Activated CD4-positive, alpha-beta T cell treated with anti-CD3 and anti-CD28 coated beads, Interleukin-2, amount 50 U/mL, for 1 hour (primary cell): Measurements from ENCODE around the gene SLC12A7.
"Not testable (repeated sequence)": the region's sequence is repeated elsewhere in the genome, so short reads cannot be mapped to it uniquely, and the experiment has no call there.

Experiments
- DNase-seq: peaks from one replicate; pipeline ENCODE4 v3.0.0-alpha.2; 2020

The SLC12A7 gene

DNA sequence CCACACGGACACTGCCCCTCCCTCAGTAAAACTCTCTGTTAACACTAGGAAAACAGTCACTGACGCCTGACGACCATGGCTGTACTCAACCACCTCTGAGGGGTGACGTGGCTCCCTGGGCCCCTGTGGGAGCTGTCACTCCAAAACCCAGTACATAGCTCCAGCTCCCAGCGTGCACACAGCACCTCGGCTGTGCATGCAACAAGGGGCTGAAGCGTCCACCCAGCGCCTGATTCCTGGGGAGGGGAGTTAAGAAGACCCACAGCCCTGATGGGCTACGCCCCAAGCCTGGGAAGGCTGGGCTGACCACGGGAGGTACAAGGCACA is 36.3 kb downstream of the SLC12A7 start:
- no peak for DNase-seq

GRCh38 chr5:1074816-1075554 is 36.9 kb downstream of the SLC12A7 start:
- no peak for DNase-seq

GRCh38 chr5:1074226-1074625 is 37.6 kb downstream of the SLC12A7 start:
- DNase-seq = no peak

GRCh38 chr5:1073239-1074102 is 38.4 kb downstream of the SLC12A7 start:
- peak; percentile 9 for DNase-seq

- DNase-seq = no peak
Measured at GRCh38 chr5:1069720-1070088, 42.2 kb downstream of the SLC12A7 start.

DNA sequence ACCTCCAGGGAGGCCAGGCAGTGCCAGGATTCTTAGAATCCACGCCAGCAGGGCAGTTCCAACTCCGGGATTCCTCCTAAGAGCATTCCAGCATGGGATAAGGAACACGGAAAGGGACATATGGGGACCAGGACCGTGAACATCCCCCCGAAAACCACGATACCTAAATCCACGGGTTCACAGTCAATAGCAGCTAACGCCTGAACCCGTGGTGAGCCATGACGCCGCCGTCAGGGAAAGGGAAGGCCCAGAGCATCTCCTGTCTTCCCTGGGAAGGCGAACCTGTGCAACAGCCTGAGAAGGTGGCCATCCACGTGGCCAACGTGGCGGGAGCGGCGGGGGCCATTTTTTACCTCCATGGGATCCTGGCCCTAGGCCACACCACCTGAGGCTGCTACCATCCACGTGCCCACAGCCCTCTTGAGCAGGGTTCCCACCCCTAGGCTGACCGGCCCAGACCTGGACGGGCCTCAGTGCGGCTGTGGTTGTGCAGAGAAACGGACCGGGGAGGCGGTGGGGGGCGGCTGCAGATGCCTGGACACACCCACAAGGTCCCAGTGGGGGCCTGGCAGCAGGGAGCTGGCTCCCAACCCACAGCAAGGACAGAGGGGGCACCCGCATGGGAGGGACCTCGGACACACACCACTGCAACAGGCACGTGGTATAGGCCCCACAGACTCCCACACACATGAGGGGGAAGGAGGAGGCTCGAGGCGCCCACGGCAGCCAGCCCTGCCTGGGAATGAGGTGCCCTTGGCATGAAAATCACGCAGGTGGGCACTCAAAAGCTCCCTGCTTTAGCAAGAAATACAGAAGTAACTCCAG is 42.8 kb downstream of the SLC12A7 start:
- no peak for DNase-seq

GRCh38 chr5:1068204-1068894 is 43.5 kb downstream of the SLC12A7 start:
- no peak for DNase-seq

GRCh38 chr5:1067141-1068121 is 44.4 kb downstream of the SLC12A7 start:
- no peak for DNase-seq

DNA sequence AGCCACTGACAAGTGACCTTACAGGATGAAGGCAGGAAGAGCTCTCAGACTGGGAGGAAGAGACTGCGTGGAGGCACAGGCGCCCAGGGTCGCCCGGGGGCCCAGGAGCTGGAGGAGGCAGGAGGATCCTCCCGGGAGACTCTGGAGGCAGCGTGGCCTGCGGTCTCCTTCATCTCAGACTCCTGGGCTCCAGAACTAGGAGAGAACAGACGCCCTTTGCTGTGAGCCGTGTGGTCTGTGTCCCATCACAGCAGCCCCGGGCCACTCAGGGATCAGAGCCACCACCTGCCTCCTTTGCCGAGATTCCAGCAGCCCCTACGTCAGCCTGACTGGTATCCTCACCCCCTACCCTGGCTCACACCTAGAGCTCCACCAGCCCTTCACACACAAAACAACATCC is 45.2 kb downstream of the SLC12A7 start:
- DNase-seq = no peak

GRCh38 chr5:1065891-1066650 is 45.8 kb downstream of the SLC12A7 start:
- DNase-seq = no peak

DNA sequence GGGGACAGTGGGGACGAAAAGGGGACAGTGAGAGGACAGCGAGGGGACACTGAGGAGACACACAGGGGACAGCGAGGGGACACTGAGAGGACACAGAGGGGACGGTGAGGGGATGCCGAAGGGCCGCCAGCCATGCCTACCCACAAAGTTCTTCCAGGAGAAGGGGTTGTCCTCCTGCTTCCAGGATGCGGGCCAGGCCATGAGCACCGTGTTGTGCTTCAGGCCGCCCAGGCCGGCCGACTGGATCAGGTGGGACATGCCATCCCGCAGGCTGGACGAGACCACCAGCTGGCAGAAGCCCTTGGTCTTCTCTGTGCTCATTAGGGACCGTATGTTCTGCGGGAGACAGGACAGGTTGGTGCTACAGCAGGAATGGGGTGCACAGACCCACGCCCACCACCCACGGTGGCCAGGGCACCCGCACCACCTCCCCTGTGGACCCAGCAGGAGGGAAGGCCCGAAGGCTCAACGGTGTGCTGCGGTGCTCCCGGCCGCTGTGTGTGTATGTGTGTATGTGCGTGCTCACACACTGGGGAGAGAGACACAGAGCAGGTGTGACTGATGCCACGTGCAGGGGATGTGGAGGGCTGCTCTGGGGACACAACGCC is 46.6 kb downstream of the SLC12A7 start:
- DNase-seq = no peak

- no peak for DNase-seq
Measured at GRCh38 chr5:1064383-1065142, 47.3 kb downstream of the SLC12A7 start.

- no peak for DNase-seq
Measured at GRCh38 chr5:1063661-1064382, 48.0 kb downstream of the SLC12A7 start.

- DNase-seq = no peak
Measured at GRCh38 chr5:1062761-1063568, 48.9 kb downstream of the SLC12A7 start.

DNA sequence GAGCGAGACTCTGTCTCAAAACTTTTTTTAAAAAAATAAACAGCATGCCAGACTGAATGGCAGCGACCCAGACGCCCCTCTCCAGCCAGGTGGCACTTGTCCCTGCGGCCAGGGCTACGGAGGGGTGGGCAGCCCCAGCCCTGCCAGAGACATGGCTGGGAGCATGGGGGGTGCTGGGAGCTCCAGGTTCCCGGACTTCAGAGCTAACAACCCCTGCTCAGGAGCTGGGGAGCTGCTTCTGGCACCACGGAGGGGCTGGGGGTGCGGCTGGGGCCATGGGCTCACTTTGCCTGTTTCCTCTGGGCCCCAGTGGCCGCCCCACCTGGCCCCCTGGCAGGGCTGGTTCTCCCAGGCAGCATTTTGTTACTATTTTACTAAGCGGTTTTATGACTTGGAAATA is 49.9 kb downstream of the SLC12A7 start:
- no peak for DNase-seq

GRCh38 chr5:1061292-1061691 is 50.6 kb downstream of the SLC12A7 start:
- not testable (repeated sequence) for DNase-seq

GRCh38 chr5:1060535-1060981 is 51.3 kb downstream of the SLC12A7 start:
- no peak for DNase-seq

DNA sequence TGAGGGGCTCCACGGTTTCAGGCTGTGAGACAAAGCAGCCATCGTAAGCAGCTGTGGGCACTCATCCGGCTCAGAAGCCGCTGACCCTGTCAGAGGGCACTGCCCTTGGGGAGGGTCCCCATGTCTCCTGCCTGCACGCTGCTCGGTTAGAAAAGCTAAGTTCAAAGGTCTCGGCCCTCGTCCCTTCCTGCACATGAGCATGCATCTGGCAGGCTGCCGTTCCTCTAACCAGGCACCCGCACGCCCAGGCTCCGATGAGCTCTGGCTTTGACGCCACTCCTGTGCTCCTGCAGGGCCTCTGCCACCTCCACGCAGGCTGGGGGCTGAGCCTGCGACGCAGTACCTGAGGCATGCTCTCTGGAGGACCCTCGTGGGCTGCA is 52.0 kb downstream of the SLC12A7 start:
- DNase-seq = no peak
